K562 (cell line): ENCODE data around the gene C10orf105. TPM values are rescaled to one million over a fixed set of nuclear protein-coding genes. Genes with fewer than 3 reads are reported as not detected.

Experiments used
- BRF1 ChIP-seq: IDR thresholded peaks from 3 replicates; pipeline ENCODE4 v1.6.1; 2011; ENCODE audit warnings: borderline replicate concordance, mild to moderate bottlenecking; ENCODE audit not compliant: insufficient read length; ENCODE audit errors: extremely low read depth
- C11orf30 ChIP-seq: fragments of 450-650 bp; IDR thresholded peaks from 2 replicates; pipeline ENCODE4 v1.6.1; 2016; ENCODE audit warnings: low read depth, mild to moderate bottlenecking
- CGGBP1 ChIP-seq: fragments of 250-450 bp; sonication (Bioruptor Pico); IDR thresholded peaks from 2 replicates; pipeline ENCODE4 v1.9.0; 2021; ENCODE audit warnings: mild to moderate bottlenecking
- ESRRA ChIP-seq: fragments of 450-650 bp; IDR thresholded peaks from 2 replicates; pipeline ENCODE4 v1.6.1; 2014; ENCODE audit warnings: low read depth, mild to moderate bottlenecking, moderate library complexity, borderline replicate concordance
- FOXP1 ChIP-seq: sonication (generic); formaldehyde crosslinking; IDR thresholded peaks from 2 replicates; pipeline ENCODE4 v1.8.0; 2022; ENCODE audit warnings: mild to moderate bottlenecking, missing genetic modification reagents
- GTF2A2 ChIP-seq: IDR thresholded peaks from 2 replicates; pipeline ENCODE4 v1.6.1; 2016; ENCODE audit warnings: mild to moderate bottlenecking, missing genetic modification characterization, missing compliant biosample characterization
- GTF2E2 ChIP-seq: fragments of 200-800 bp; sonication (Bioruptor generic); IDR thresholded peaks from 2 replicates; pipeline ENCODE4 v1.6.1; 2016; ENCODE audit warnings: missing genetic modification characterization, missing compliant biosample characterization
- HMGN3 ChIP-seq: IDR thresholded peaks from 2 replicates; pipeline ENCODE4 v1.6.1; 2011; ENCODE audit warnings: borderline replicate concordance, low read depth, mild to moderate bottlenecking, mixed read lengths, low read length; ENCODE audit not compliant: insufficient read length; ENCODE audit errors: extremely low read depth
- KLF6 ChIP-seq: fragments of 250-450 bp; sonication (Bioruptor Pico); IDR thresholded peaks from 2 replicates; pipeline ENCODE4 v1.4.0; 2020; ENCODE audit warnings: mild to moderate bottlenecking, moderate library complexity, borderline replicate concordance
- MLLT1 ChIP-seq, 2 experiments: fragments of 450-650 bp; IDR thresholded peaks; 2 replicates each; pipeline ENCODE4 v1.6.1; 2016
- NFXL1 ChIP-seq: fragments of 450-650 bp; formaldehyde crosslinking; IDR thresholded peaks from 2 replicates; pipeline ENCODE4 v1.4.0; 2021; ENCODE audit warnings: mild to moderate bottlenecking
- NONO ChIP-seq, 2 experiments: fragments of 200-400 bp in 1 of 2; fragments of 450-650 bp in 1 of 2; formaldehyde crosslinking in 1 of 2; IDR thresholded peaks; 2 replicates each; pipeline ENCODE4 v1.6.1; 2017; ENCODE audit warnings: low read depth in 2 of 2, mild to moderate bottlenecking in 2 of 2, moderate library complexity in 2 of 2, low read length in 1 of 2
- PML ChIP-seq: IDR thresholded peaks from 2 replicates; pipeline ENCODE4 v1.6.1; 2012; ENCODE audit warnings: low read length, inconsistent platforms
- RAD21 ChIP-seq, 2 experiments: fragments of 250-450 bp in 1 of 2; fragments of 450-650 bp in 1 of 2; sonication (Bioruptor Pico) in 1 of 2; formaldehyde crosslinking in 1 of 2; IDR thresholded peaks in 1 of 2; conservative IDR thresholded peaks in 1 of 2; 2 replicates each; pipeline versions ENCODE4 v1.4.0 to v1.8.0; 2020 to 2022; ENCODE audit warnings: mild to moderate bottlenecking in 2 of 2, moderate library complexity in 1 of 2
- SLC30A9 ChIP-seq: fragments of 250-450 bp; sonication (Bioruptor Pico); IDR thresholded peaks from 2 replicates; pipeline ENCODE4 v1.8.0; 2022; ENCODE audit warnings: mild to moderate bottlenecking, moderate library complexity
- ZNF143 ChIP-seq: sonication (generic); formaldehyde crosslinking; IDR thresholded peaks from 2 replicates; pipeline ENCODE4 v1.9.0; 2022; ENCODE audit warnings: mild to moderate bottlenecking, missing genetic modification reagents
- ZNF354B ChIP-seq: fragments of 250-450 bp; sonication (Bioruptor Pico); IDR thresholded peaks from 2 replicates; pipeline ENCODE4 v1.4.0; 2020
- ZNF41 ChIP-seq: fragments of 250-450 bp; sonication (Bioruptor Pico); conservative IDR thresholded peaks from 2 replicates; pipeline ENCODE4 v1.4.0; 2020; ENCODE audit warnings: mild to moderate bottlenecking
- ZNF764 ChIP-seq: fragments of 250-450 bp; sonication (Bioruptor Pico); IDR thresholded peaks from 2 replicates; pipeline ENCODE4 v1.4.0; 2020; ENCODE audit warnings: low read depth, mild to moderate bottlenecking, moderate library complexity
- polyA plus RNA-seq, 8 experiments: library from polyadenylated mRNA; depleted of rRNA in 4 of 8; stranded (reverse) in 5 of 8; unstranded in 3 of 8; fragments of >200 nt; fragmentation: Nextera tagmentation in 2 of 8; fragmentation: Illumina TruSeq in 1 of 8; extraction: Ambion mirVana in 2 of 8; extraction: Trizol in 1 of 8; gene quantifications; 2 replicates each; pipeline versions ENCODE4 v1.2.1 to v1.2.3, GENCODE V29; 2011 to 2014; ENCODE audit warnings: inconsistent platforms in 1 of 8, missing spikeins in 1 of 8
- total RNA-seq, 7 experiments: library from RNA; depleted of rRNA in 6 of 7; stranded (reverse); fragments of >200 nt in 6 of 7; fragmentation: Illumina TruSeq in 2 of 7; extraction: Trizol in 2 of 7; gene quantifications; 2 replicates each; pipeline versions ENCODE4 v1.2.1 to v1.2.3, GENCODE V29; 2011 to 2021; ENCODE audit warnings: low replicate concordance in 1 of 7
- TF ChIP-seq, protein P1 (sequence below): IDR thresholded peaks from 2 replicates; pipeline ENCODE4 v1.6.1; 2011; ENCODE audit warnings: borderline replicate concordance, low read depth, mild to moderate bottlenecking, moderate library complexity, low read length; ENCODE audit not compliant: insufficient read depth, poor library complexity, severe bottlenecking
- TF ChIP-seq, protein P2 (sequence below): sonication (generic); formaldehyde crosslinking; IDR thresholded peaks from 2 replicates; pipeline ENCODE4 v1.8.0; 2022; ENCODE audit warnings: mild to moderate bottlenecking, missing genetic modification reagents
- TF ChIP-seq, protein P3 (sequence below): fragments of 250-450 bp; sonication (Bioruptor Pico); IDR thresholded peaks from 2 replicates; pipeline ENCODE4 v1.5.1; 2021; ENCODE audit warnings: mild to moderate bottlenecking

The C10orf105 gene
- total and polyA plus RNA-seq, 9 of the 15 experiments (the other 6 are each of a cell fraction or from before 2014, with no cell fraction given) = 0.03 to 0.25 (median 0.04) TPM; not detected in 3

DNA sequence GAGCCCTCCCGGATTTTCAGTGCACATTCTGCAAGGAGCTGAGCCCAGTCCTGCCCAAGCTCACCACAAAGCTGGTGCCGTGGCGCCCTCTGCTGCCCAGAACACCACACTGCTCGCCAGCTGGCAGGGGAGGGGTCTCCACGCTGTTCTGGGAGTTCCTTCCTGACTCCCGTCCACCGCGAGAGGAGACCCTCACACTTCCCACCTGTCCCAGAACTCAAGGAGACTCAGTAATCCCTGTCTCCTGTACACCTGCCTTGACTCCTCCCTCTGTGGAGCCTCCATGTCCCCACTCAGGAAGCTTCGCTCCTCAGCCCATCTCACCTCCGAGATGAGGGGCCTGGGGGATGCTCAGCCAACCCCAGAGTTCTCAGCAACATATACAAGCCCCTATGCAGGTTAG is 11.3 kb downstream of the C10orf105 start (continued):
- TF ChIP-seq, protein P1, sequence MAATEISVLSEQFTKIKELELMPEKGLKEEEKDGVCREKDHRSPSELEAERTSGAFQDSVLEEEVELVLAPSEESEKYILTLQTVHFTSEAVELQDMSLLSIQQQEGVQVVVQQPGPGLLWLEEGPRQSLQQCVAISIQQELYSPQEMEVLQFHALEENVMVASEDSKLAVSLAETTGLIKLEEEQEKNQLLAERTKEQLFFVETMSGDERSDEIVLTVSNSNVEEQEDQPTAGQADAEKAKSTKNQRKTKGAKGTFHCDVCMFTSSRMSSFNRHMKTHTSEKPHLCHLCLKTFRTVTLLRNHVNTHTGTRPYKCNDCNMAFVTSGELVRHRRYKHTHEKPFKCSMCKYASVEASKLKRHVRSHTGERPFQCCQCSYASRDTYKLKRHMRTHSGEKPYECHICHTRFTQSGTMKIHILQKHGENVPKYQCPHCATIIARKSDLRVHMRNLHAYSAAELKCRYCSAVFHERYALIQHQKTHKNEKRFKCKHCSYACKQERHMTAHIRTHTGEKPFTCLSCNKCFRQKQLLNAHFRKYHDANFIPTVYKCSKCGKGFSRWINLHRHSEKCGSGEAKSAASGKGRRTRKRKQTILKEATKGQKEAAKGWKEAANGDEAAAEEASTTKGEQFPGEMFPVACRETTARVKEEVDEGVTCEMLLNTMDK = peak; percentile 26
- no peak for TF ChIP-seq ZNF354B (CRISPR knock-in tag)
- peak; percentile 52; the same call in 1 of the 2 replicates for TF ChIP-seq ESRRA
- peak; percentile 81 to 97 for TF ChIP-seq RAD21 (CRISPR knock-in tag; conservative IDR thresholded peaks at IDR 0.05 in 1 of 2, IDR thresholded peaks at IDR 0.05 in 1 of 2)
- TF ChIP-seq, protein P2, sequence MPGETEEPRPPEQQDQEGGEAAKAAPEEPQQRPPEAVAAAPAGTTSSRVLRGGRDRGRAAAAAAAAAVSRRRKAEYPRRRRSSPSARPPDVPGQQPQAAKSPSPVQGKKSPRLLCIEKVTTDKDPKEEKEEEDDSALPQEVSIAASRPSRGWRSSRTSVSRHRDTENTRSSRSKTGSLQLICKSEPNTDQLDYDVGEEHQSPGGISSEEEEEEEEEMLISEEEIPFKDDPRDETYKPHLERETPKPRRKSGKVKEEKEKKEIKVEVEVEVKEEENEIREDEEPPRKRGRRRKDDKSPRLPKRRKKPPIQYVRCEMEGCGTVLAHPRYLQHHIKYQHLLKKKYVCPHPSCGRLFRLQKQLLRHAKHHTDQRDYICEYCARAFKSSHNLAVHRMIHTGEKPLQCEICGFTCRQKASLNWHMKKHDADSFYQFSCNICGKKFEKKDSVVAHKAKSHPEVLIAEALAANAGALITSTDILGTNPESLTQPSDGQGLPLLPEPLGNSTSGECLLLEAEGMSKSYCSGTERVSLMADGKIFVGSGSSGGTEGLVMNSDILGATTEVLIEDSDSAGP (CRISPR knock-in tag) = no peak
- TF ChIP-seq BRF1 = no peak
- TF ChIP-seq ZNF764 (CRISPR knock-in tag) = no peak
- TF ChIP-seq KLF6 (CRISPR knock-in tag) = no peak
- no peak for TF ChIP-seq ZNF41 (CRISPR knock-in tag)
- TF ChIP-seq NONO (IDR thresholded peaks at IDR 0.05; ENCODE audit: low read depth in 2 of 2, low read length in 1 of 2) = no peak; a peak in 1 of 4 replicates
- peak; percentile 81; the same call in 1 of the 2 replicates for TF ChIP-seq FOXP1 (CRISPR knock-in tag)
- TF ChIP-seq, protein P3, sequence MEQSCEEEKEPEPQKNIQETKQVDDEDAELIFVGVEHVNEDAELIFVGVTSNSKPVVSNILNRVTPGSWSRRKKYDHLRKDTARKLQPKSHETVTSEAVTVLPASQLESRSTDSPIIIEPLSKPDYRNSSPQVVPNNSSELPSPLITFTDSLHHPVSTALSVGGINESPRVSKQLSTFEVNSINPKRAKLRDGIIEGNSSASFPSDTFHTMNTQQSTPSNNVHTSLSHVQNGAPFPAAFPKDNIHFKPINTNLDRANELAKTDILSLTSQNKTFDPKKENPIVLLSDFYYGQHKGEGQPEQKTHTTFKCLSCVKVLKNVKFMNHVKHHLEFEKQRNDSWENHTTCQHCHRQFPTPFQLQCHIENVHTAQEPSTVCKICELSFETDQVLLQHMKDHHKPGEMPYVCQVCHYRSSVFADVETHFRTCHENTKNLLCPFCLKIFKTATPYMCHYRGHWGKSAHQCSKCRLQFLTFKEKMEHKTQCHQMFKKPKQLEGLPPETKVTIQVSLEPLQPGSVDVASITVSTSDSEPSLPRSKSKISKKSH (CRISPR knock-in tag) = no peak
- TF ChIP-seq HMGN3 = no peak
- TF ChIP-seq NFXL1 = no peak
- 0 out of 2 replicates have a peak, but pooled peaks have one; percentile 25 for TF ChIP-seq ZNF143 (CRISPR knock-in tag)
- TF ChIP-seq MLLT1 (IDR thresholded peaks at IDR 0.05) = no peak
- no peak for TF ChIP-seq GTF2E2
- no peak for TF ChIP-seq PML
- TF ChIP-seq GTF2A2 (tag) = no peak
- no peak for TF ChIP-seq C11orf30
- no peak for TF ChIP-seq CGGBP1
- TF ChIP-seq SLC30A9 (CRISPR knock-in tag) = no peak
